GM18873 (cell line): Measurements from ENCODE around the gene GOLGA6C.
"Not testable (repeated sequence)": the region's sequence is repeated elsewhere in the genome, so short reads cannot be mapped to it uniquely, and the experiment has no call there.

Experiments
- ATAC-seq: cut with Tn5 transposase; IDR thresholded peaks from one replicate; pipeline ENCODE4 v1.9.1; 2021; ENCODE audit warnings: mild to moderate bottlenecking, moderate library complexity, moderate number of reproducible peaks; ENCODE audit not compliant: unreplicated experiment, low FRiP score

The GOLGA6C gene

DNA sequence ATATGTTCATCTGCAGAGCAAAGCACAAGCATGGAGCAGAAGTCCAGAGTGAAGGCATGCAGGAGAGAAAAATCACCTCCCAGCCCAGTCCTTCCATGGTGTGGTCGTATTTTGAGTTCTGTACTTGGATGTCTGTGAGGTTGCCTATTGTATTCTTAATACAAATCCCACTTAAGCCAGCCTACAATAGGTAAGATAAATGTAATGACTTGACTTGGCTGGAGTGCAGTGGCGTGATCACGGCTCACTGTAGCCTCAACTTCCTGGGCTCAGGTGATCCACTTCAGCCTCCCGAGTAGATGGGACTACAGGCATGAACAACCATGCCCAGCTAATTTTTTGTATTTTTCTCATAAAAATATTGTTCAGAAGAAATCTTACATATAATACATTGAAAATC lies 6.8 kb upstream of the GOLGA6C start:
- not testable (repeated sequence) for ATAC-seq

DNA sequence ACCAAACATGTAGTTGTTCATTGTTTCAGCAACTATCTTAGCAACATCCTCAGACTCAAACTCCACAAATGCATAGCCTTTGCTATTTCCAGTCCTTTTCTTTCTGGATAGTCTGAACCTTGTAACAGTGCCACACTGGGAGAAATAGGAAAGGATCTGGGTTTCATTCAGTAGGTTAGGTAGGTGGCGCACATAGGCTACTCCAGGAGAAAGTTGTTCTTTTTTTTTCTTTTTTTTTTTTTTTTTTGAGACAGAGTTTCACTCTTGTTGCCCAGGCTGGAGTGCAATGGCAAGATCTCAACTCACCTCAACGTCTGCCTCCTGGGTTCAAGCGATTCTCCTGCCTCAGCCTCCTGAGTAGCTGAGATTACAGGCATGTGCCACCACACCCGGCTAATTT lies 5.8 kb upstream of the GOLGA6C start:
- not testable (repeated sequence) for ATAC-seq

DNA sequence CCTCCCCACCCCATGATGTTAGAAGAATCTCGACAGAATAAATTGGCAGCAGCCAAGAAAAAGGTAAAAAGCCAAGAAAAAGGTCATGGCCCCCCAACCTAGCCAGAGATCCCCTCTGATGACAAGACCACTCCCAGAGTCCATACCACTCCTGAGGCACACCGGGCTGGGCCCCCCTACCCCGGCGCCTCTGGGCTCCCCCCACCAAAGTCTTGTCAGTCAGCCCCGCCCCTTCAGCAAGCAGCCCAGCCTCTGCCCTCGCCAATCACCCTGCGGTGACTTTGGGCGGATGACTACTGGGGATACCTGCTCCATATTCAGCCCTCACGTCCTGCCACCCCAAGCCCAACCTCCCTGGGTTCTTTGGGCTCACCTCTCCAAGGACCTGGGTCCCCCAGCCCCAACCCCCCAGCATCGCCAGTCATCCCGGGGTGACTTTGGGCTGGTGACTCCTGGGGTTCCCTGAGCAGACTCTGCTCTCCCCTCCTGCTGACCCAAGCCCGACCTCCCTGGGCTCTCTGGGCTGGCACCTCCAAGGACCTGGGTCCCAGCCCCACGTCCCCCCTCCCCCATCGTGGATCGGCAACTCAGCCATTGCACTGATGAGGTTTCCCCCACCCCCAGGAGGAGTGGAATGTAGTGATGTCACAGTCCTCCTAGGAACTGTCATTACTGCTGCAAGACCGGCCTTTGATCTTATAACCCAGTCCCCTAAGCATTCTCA lies 648 bp downstream of the GOLGA6C start:
- not testable (repeated sequence) for ATAC-seq

DNA sequence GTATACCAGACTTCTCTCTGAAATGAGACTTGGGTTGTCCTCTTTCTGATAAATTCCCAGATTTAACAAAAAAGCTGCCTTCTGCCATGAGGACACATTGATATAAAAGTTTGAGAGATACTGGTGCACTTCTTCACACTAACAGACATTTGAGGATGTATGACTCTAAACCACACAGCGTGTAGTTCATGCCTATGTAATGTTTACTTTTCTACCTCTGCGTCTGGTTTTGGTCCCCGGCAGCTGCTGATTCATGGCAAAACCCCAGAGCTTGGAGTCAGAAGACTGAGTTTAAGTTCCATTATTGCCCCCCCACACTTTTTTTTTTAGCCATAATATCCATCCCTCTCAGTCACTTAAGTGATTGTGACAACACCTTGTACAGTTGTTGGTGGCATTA lies 1.7 kb downstream of the GOLGA6C start:
- not testable (repeated sequence) for ATAC-seq

DNA sequence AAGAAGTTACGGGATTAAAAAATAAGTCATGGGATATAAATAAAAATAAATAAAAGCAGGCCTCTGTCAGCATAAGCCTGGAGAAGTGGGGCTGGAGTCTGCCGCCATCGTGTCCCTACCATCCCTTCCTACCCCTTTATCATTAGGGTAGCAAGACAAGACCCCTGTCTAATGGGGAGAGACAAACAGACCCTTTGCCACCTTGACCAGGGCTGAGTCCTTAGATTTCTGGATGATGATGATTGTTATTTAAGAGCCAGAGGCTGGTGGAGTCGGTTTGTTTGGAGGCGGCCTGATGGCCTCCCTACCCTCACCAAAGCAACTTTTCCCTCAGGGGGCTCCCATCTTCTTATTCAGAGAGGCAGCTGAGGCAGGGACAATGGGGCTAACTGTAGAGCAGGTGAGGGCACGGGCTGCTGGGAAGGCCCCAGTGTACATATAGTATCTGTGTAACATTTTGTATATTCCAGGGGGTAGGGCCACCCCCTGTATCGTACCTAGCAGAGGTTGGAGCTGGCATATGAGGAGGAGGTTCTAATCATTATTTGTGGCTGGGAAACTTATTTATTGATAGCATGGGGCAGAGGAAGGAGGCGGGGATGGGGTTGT lies 15.7 kb downstream of the GOLGA6C start:
- not testable (repeated sequence) for ATAC-seq

DNA sequence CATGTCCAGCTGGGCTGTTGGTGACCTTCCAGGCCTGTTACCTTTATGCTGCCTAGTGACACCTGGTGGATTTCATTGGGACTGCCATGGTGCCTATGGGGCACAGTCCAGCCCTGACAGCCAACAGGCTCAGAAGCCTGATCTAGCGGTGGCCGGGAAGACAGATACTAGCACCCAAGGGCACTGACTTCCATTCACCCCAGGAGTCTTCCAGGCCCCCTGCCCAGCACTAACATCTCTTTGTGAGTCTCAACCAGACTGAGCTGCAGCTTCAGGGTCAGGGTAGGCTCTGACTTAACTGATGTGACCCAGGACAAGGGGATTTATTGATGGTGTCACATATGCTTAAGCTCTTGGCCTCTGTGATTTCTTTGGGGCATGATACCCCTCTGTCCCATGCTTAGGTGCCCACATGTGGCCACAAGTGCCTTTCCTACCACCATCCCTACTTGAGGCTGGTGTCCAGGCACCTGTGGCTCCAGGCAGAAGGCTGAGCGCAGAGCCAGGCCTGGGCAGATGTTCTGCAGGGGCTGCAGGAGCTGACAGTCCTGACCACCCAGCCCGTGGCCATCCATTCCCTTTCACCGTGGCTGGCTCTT lies 16.5 kb downstream of the GOLGA6C start:
- not testable (repeated sequence) for ATAC-seq

DNA sequence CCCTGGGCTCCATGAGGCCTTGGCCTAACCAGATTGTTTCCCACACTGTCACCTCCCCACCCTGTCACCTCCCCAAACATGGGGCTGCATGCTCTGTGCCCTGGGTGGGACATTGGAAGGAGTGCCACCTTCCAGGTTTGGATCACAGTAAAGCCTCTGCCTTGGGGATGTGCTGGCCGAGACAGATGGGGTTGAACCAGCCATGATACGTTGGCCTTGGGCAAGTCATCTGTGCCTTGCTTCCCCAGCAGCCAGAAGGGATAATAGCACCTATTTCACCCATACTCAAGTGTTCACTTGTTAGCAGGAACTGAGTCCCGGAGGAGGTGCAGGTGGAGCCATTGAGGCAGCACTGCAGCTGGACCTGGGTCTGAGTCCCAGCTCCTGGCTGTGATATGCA lies 17.5 kb downstream of the GOLGA6C start:
- ATAC-seq: not testable (repeated sequence)

DNA sequence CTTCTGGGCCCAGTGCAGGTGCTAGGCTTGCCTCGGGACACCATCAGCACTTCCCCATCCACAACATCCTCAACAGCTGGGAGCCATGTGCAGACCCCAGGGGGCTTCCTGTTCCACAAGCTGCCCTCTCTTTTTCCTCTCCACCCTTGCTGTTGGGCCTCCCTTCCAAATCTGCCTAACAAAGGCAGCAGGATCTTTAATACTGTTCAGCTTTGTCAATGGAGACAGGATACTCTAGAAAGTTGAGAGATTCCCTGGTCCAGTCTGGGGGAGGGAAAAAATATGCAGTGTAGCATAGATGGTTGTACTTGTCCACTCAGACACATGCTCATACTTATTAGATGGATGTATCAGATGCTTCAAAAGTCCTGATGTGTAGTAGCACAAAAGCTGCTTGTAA lies 20.4 kb downstream of the GOLGA6C start:
- ATAC-seq: not testable (repeated sequence)

DNA sequence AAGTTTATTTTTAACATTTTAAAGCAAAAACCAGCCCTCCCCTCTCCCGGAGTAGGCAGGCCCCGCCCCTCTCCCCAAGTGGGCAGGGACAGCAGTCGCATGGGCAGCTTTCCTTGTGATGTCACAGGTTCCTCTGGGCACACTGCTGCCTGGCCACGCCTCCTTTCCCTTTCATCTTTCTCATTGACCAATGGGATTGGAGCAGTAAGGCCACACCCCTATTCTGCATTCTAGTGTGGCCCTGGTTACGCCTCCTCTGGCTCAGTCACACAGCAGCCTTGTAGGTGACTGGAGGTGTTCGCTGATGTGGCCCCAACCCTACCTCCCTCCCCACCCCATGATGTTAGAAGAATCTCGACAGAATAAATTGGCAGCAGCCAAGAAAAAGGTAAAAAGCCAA lies 24.4 kb downstream of the GOLGA6C start, which contains the start of gene GOLGA6D:
GOLGA6D (plus strand) TSS at position 264 of the 400 bp plus-strand sequence; CDS start at position 305, 41 bp downstream.
- not testable (repeated sequence) for ATAC-seq

DNA sequence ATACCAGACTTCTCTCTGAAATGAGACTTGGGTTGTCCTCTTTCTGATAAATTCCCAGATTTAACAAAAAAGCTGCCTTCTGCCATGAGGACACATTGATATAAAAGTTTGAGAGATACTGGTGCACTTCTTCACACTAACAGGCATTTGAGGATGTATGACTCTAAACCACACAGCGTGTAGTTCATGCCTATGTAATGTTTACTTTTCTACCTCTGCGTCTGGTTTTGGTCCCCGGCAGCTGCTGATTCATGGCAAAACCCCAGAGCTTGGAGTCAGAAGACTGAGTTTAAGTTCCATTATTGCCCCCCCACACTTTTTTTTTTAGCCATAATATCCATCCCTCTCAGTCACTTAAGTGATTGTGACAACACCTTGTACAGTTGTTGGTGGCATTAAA lies 26.0 kb downstream of the GOLGA6C start:
- ATAC-seq: not testable (repeated sequence)

DNA sequence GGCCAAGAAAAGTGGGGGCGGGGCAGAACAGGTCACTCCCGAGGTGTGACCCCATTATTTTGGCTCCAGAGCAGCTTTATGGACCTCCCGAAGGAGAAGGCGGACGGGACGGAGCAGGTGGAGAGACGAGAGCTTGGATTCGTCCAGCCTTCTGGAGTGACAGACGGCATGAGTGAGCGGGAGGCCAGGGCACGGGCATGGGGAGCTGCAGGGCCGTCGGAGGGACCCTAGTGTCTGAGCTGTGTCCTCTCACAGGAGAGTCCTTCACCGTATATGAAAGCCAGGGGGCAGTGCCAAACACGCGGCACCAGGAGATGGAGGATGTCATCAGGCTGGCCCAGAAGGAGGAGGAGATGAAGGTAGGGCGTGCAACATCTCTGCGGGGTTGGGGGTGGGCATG lies 35.5 kb downstream of the GOLGA6C start:
- not testable (repeated sequence) for ATAC-seq

DNA sequence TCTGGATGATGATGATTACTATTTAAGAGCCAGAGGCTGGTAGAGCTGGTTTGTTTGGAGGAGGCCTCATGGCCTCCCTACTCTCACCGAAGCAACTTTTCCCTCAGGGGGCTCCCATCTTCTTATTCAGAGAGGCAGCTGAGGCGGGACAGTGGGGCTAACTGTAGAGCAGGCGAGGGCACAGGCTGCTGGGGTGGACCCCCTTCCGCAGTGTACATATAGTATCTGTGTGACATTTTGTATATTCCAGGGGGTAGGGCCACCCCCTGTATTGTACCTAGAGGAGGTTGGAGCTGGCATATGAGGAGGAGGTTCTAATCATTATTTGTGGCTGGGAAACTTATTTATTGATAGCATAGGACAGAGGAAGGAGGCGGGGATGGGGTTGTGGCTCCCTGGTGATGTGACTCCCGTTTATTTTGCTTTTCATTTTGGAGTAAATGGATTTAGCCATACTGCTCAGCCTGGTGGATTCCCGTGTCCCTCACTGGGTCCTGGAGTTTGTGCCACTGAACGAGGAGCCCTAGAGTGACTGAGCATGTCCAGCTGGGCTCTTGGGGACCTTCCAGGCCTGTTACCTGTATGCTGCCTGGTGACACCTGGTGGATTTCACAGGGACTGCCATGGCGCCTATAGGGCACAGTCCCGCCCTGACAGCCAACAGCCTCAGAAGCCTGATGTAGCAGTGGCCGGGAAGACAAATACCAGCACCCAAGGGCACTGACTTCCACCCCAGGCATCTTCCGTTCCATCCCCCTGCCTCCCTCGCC lies 40.6 kb downstream of the GOLGA6C start:
- ATAC-seq: not testable (repeated sequence)

DNA sequence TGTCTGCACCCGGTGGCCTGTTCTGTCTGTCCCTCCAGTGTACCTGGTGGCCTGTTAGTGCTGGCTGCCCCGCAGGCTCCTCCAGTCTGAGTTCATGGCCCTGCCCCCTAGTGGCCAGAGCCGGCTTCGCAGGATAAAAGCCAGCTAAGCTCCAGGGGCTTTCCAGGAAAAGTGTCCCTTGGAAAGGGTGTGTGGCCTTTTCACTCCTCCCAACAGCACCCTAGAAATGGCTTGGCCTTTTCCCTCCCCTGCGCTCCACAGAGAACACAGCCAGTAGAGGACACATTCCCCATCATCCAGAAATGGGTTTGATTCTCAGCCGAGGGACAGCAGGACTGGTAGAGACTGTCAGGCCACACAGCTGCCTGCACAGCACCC lies 41.2 kb downstream of the GOLGA6C start:
- ATAC-seq: not testable (repeated sequence)

DNA sequence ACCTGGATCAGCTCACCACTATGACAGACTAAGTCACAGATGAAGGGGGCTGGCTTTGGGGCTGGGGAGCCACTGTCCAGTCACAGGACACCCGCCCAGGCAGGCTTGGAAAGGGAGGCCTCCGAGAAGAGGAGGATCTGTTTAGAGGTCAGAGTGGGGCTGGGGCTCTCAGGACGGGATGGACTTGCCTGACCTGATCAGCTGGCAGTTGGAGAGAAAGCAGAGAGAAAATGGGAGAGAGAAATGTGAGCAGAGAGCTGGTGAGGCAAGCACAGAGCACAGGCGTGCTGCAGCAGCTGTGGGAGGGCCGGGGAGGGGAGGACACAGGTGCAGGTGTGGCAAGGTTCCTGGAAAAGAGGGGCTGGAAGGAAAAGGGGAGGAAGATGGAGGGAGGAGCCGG lies 41.9 kb downstream of the GOLGA6C start:
- ATAC-seq: not testable (repeated sequence)

DNA sequence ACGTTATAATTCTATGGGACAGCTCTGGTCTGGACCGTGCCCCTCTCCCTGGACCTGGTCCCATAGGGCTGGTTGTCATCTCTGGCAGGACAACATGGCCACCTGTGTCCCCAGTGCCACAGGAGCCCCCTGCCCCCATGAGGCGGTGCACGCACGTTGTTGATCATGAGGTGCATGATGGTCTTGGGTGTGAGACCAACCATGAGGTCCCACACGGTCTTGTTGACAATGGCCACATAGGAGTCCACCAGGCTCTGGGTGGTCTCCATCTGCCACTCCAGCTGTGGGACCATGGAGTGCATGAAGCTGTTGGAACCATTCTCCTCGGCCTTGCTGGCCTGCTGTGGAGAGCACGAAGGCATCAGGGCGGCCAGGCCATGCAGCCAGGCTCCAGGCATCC lies 44.2 kb downstream of the GOLGA6C start:
- ATAC-seq: no peak

DNA sequence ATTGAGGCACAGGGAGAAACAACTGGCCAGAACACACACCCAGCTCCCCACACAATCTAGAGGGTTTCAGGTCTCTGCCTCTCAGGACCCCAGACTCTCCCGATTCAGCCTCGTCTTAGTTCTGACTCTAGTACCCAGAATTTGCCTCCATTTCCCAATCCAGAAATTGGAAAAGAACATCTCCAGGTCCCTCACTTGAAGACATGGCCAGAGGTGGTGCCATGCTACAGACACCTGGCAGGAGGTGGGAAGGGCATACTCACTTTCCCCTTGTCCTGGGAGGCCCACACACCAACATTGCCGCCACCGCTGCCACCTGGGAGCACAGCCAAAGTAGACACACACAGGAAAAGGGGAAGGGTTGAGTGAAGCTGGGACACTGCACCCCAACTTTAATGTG lies 44.6 kb downstream of the GOLGA6C start:
- not testable (repeated sequence) for ATAC-seq

DNA sequence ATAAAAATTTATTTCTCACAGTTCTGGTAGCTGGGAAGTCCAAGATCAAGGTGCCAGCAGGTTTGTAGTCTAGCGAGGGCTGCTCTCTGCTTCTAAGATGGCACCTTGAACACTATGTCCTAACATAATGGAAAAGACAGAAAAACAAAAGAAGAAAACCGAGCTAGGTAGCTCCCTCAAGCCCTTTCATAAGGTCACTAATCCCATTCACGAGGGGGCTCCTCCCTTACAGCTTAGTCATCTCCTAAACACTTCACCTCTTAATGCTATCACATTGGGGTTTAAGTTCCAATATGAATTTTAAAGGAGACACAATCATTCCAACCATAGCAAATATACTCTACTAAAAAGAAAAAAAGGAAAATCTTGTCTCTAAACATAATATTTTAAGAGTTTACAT lies 48.1 kb downstream of the GOLGA6C start:
- no peak for ATAC-seq

DNA sequence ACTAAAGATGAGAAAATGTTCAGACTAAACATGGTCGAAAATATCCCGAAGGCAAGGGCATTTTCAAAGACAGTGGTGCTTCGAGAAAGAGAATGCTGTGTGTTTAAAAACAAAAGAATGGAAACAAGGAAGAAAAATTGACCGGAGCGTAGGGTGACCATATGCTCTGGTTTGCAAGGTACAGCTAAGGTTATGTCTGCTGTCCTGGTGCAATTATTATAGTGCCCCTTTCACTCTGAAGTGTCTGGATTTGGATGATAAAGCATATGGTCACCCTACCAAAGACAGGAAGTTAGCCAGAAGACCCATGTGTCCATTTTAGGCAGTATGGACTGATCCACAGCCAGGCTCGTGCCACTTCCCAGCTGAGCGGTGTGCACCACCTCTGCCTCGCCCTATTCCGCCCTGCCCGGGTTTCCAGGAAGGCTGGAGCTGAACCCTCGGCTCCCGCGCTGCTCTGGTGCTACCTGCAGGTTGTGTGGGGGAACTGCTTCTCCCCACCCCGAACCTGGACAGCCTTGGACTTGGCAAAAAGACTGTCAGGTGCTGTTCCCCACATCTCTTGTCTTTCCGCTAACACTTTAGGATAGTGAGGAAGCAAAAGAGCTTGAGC lies 49.8 kb downstream of the GOLGA6C start:
- ATAC-seq: no peak

DNA sequence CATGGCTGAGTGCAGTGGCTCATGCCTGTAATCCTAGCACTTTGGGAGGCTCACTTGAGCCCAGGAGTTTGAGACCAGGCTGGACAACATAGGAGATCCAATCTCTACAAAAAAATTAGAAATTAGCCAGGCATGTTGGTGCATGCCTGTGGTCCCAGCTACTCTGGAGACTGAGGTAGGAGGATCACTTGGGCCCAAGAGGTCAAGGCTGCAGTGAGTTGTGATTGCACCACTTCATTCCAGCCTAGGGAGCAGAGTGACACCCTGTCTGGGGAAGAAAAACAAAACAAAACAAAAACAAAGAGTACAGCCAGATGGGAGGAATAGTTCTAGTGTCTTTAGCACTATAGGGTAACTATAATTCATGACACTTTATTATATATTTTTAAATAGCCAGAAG lies 51.6 kb downstream of the GOLGA6C start:
- ATAC-seq: no peak

DNA sequence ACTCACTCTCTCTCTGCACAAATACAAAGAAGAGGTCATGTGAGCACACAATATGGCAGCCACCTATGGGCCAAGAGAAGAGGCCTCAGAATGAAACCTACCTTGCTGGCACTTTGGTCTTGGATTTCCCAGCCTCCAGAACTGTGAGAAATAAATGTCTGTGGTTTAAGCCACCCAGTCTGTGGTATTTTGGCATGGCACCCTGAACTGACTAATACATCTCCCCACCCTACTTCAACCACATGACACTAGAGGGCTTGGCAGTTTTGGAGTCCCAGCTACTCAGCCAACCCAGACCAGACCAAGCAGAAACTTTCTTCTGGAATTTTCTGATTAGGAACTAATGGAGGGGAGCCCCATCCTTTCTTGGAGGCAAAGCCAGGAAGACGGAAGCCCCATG lies 54.4 kb downstream of the GOLGA6C start:
- ATAC-seq: not testable (repeated sequence)
